LHCN-M2 (cell line): ENCODE data around the gene ANK2. TPM values are rescaled to one million over a fixed set of nuclear protein-coding genes. Genes with fewer than 3 reads are reported as not detected.
"Not testable (repeated sequence)": the region's sequence is repeated elsewhere in the genome, so short reads cannot be mapped to it uniquely, and the experiment has no call there.

Experiments used
- DNase-seq: peaks from one replicate; pipeline ENCODE4 v3.0.0-alpha.2; 2012; ENCODE audit warnings: low read depth
- total RNA-seq: library from RNA; depleted of rRNA; stranded (reverse); fragments of >200 nt; gene quantifications from 2 replicates; pipeline ENCODE4 v1.2.3, GENCODE V29; 2014

Gene ANK2
- total RNA-seq, 1 experiment from 2014 or later: 19.5 TPM

DNA sequence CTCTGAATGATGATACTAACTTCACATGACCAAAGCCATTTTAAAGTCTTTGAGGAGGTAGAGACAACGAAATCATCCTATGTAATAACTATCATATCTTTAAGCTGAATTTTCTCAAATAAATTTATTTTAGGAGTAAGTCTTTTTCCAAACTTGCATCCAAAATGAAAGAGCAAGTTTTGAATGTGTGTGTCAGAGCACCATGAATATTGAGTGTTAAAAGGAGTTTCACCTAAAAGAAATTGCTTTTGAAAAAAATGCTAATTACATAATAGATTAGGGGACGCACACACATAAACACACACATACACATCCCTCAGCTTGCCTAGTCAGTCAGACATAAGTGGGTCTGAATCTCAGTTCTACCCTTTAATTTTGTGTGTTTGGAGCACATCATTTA lies 1.9 kb downstream of the ANK2 start:
- no peak for DNase-seq

DNA sequence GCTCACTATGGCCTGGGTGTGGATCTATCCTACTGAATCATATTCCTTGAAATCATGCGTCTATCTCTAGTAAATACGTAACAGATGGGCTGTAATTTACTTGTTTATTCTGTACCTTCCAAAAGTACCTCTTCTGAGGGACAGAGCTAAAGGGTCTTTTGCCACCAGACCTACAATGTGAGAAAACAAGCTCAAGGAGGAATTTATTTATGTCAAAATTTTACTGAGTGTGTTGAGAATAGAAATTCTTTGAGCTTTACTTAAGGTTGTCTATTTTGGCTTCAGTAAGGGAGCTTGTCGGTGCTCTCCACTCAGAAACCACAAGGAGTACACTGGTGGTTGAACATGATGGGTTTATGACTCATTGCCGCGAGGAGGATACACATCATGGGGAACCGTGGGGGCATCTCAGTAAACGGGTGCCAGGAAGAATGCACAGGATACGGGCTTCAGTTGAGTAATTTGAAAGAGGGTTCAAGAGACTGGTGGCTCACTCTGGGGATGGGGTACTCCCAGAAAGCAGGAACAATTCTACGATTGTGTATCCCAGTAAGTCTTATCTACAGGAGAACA lies 3.0 kb downstream of the ANK2 start:
- DNase-seq: peak; percentile 95

DNA sequence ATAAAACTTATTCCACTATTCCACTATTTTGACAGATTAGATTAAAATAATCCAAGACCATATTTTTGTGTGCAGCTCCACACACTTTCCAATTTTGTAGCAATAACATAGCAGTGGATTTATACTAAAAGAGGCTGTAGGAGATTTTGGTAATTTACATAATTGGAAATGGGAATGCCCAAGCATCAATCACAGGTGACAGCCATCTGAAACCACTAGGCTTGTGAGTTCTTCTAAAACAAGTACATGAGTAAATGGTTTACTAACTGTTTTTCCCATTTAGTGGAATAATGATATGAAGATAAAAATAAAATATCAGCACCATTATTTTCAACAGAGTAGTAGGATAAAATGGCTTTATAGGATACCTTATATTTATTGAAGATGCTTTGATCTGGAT lies 4.4 kb downstream of the ANK2 start:
- DNase-seq: no peak

DNA sequence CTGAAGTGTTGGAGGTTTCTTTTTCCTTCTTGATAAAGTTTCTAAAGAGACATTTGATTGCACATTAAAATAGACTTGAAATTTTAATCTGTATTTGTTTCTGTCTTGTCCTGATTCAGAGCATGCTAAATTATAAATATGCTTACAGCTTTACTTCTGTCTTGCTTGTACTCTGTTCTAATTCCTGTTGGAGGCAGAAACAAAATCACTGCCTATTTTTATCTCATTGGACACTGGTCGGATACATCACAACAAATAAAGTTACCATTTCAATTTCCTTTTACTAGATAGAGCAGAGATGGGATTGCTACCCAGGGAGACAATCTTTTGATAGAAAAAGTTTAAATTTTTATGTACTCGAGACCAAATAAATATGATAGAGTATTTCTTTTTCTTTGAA lies 6.9 kb downstream of the ANK2 start:
- DNase-seq: no peak

DNA sequence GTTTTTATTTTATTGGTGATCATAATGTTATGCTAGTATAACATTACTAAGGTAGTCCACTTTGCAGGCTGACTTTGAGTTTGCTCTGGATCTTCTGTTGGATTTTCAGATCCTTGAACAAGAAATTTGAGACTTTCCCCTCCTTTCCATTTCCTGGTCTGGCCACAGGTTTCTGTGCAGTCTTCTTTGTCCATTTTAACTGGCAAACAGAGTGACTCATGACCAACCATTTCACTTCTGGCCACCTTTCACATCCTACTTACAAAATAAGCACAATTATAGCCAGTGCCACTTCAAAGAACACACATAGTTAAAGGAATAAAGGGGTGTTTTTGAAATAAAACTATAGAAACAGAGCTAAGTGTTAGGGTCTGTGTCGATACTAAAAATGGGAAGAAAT lies 8.4 kb downstream of the ANK2 start:
- peak; percentile 77 for DNase-seq

DNA sequence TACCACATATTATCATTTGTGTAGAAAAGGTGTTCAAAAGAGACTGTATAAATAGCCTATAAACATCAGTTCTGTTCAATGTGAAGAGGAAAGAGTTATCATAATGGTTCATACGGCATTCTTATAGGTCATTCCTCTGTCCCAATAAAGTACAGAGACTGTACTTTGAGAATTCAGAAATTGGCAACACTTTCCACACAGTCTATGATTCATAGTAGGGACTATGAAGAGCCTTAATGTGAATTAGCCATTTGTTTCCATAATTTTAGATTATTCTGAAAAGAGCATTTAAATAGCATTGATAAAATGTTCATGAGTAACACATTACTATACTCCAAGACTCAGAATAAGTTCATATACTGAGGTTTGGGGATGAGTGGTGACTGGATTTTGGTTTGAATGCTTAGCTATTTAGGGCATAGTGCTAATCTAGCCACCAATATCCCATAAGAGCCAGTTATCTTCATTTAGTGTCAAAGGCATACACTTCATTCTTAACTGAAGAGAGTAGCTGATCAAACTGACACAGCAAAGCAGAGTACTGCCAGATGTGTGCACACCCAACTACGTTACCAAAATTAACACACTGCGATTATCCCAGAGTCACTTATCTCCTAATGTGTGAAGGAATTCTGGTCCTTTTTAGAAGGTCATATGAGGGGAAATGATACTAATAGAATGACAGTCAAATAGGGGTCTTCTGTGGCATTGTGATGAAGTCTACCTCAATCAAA lies 10.2 kb downstream of the ANK2 start:
- no peak for DNase-seq

DNA sequence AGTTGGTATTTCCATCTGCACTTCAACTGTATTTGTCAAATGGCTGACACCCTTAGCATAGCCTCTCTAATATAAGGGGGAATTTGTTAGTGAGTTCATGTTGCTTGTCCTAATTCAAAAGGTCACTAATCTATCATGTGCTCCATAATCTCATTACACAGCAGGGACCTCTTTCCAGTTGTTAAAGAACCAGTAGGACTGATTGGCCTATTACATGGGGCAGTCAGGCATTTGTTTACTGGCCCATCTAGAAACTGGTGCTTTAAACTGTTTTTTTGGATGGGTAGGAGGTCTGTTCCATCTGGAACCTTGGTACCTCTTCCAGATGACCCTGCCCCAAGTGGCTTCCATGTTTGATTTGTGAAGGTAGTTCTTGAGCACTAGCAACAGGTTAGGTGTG lies 11.4 kb downstream of the ANK2 start:
- DNase-seq: no peak

DNA sequence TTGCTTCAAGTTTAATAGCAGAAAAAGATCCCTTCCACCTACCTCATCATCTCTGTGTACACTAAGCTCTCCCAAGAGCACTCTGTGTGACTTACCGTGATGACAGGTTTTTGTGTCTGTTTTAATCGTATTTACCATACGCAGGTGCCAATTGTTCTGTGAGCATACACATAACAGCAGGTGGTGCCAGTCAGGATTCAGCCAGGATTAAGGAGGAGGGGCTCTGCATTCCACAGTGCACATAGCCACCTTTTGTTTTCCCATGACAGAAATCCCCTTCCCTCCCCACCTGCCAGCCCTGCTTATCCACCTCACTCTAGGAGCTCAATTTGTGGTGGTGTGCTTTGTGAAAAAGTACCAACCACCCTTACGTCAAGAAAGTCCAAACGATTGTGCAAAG lies 14.8 kb downstream of the ANK2 start:
- no peak for DNase-seq

DNA sequence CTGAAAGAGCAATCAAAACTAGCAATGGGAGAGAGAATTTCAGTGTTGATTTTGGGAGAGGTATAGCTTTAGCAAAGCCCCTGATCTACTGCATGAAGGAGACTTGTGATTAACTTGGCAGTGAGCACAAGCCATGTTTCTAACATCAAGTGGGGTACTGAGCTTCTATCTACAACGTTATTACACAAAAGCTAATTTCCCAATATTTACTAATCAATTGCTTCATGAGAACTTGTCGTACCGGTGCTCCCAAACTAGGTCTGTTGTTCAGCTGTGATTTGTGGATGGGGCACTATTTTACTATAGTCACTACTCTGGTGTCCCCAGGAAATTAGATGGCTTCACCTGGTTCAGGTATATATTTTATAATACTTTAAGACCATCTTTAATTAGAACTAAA lies 16.2 kb downstream of the ANK2 start:
- DNase-seq: no peak

DNA sequence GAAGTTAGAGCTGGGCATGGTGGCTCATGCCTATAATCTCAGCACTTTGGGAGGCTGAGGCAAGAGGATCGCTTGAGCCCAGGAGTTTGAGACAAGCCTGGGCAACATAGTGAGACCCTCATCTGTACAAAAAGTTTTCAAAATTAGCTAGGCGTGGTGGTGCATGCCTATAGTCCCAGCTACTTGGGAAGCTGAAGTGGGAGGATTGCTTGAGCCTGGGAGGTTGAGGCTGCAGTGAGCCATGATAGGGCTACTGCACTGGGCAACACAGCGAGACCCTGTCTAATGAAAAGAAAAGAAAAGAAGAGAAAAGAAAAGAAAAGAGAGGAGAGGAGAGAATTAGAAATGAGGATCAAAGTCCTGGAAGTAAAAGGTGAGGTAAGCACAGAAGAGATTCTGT lies 19.3 kb downstream of the ANK2 start:
- not testable (repeated sequence) for DNase-seq

DNA sequence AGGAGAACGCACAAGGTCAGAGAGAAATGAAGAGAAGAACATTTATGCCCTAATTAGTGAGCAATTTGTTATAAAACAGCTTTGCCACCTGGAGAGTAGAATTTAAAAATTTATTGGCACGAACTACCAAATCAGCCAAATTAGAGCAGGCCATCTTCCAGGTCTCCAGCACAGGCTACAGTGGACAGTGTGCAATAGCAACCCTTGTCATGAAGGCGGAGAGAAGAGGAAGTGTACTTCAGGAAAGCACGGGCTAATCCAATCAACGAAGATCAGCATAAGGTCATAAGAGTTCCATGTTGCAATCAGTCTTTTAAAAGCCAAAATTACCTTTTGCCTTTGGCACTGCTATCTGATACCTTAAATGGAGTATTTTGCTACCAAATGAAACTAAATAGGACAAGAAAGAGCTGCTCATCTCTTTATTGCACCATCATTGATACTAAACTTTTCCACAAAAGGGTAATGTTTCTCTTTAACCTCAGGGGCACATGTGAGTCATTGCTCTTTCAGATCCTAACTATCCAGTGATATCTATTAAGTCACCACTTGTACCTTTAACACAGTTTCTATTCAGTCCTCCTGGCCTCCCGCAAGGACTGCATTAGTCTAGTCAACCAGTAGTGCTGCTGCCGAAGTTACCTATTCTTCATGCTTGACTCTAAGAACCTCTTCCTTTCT lies 19.9 kb downstream of the ANK2 start:
- DNase-seq: peak; percentile 72

DNA sequence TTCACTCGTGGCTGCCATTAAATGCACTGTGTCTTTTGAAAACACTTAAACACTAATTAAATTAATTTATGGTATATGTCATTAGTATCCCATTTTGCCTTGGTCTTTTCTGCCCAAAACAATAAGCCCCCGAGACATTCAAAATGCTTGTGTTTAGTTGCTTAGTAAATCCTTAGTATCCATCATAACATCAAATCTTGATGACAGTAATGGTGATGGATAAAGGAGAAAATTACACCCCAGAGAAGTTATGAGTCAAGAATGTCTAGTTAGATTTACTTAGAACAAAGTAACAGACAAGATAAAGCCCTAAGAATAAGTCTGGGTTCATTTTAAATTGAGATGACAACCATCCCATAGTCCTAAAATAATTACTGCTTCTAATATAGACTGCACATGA lies 21.3 kb downstream of the ANK2 start:
- no peak for DNase-seq

DNA sequence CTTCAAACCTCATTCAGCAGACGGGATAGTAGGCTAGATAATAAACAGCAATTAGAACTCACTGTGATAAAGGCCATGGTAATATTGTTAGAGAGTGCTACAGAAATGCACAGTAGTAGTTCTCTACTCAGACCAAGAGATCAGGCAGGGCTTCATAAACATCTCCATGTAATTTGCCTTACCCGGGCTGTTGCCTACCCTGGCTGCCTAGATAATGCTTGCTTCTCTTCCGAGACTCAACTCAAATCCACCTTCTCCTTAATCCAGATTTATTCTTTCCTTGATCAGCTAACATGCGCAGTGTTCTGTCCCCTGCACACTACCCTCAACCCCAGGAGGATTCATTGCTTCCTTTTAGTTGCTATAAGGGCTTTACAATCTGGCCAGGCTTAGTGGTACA lies 21.8 kb downstream of the ANK2 start:
- DNase-seq: no peak

DNA sequence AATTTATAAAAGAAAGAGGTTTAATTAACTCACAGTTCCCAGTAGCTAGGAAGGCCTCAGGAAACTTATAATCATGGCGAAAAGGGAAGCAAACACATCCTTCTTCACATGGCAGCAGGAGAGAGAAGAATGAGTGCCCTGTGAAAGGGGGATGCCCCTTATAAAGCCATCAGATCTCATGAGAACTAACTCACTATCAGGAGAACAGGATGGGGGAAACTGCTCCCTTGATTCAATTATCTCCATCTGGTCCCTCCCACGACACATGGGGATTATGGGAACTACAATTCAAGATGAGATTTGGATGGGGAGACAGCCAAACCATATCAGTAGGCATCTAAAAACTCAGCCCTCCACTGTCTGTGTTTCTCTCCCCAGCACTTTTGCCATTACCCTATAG lies 22.4 kb downstream of the ANK2 start:
- DNase-seq: no peak

DNA sequence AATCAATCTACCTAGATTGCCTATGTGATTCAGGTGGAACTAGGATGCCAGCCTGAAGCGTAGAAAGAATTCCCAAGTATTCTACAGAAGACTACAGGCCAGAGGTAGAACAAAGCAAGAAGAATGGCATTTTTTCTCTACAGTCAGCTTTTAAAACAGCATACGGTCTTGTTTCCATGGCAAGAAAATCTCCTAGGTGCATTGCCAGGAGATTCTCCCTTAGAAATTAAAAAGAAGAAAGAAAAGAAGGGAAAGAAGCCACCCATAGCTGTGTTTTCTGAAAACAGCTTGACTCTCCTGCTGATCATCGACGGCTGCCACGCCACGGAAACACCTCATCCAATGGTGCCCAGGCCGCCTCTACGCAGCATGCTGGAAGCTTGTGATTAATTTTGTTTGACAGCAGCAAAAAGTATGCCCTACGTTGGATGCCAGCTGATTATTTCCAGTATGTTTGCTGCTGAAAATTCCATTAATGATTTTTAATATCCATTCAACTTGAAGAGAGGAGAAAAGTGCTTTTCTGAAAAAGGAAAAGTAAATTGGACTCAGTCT lies 24.1 kb downstream of the ANK2 start:
- DNase-seq: no peak

DNA sequence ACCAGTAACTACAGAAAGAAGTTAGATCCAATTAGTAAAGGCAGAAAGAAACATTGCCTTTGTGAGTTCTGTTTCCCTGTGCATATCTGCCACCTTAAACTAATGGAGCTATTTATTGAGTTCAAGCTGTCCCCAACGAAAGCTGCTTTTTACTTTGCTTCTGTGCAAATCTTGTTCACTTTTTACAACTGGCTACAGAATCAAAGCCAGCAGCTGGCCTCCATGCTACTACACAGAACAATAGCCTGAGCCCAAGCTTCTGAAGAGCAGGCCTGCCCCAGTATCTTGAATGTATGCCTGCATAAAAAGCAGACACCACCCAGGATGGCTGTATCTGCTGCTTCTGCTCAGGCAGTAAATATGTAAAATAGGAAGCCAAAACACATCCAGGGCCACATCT lies 28.1 kb downstream of the ANK2 start:
- DNase-seq: no peak

DNA sequence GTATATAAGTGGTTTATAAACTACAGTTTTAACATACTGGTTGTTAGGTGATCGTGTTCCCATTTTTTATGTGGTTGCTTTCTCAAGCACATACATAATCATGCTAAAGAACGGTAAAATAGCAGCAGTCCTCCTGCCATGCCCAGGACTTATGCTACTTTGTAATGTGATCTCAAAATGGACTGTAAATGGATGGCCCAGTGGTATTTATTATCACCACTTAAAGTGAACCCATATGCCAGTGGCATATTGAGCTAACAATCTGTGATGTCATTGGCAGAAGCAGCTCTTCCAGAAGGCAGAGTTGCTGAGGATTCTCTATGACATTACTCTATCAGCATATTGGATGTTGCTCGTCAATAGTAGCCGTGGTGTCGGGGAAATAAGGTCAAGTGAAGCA lies 28.6 kb downstream of the ANK2 start:
- no peak for DNase-seq

DNA sequence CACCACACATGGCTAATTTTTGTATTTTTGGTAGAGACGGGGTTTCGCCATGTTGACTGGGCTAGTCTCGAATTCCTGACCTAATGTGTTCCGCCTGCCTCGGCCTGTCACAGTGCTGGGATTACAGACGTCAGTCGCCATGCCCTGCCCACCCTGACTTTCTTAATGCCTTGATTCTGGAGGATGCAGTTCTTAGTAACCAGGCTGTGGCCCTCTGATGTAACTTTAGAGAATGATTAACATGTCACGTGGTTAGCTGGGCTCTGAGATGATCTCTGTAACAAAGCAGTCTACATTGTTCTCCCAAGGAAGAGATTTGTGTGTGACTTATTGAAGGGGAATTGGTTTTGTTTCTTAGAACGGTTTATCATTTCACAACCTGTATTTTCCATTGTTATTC lies 30.6 kb downstream of the ANK2 start:
- peak; percentile 37 for DNase-seq

DNA sequence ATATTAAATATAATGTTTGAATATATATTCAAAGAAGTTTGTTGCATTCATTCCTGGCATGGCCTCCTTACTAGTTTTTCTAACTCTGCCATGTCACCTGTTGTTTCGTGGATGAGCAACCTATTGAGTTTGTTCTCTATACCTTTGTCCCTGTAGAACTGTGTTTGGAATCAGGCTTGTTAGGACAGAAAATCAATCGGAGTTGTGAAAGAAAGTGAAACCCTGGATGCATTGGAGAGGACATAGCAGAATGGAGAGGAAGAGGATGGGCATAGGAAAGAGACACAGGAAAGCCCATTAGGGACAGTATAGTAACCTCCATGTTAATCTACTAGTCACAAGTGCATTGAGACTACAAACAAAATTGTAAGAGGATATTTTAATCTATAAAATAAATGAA lies 31.2 kb downstream of the ANK2 start:
- DNase-seq: no peak

DNA sequence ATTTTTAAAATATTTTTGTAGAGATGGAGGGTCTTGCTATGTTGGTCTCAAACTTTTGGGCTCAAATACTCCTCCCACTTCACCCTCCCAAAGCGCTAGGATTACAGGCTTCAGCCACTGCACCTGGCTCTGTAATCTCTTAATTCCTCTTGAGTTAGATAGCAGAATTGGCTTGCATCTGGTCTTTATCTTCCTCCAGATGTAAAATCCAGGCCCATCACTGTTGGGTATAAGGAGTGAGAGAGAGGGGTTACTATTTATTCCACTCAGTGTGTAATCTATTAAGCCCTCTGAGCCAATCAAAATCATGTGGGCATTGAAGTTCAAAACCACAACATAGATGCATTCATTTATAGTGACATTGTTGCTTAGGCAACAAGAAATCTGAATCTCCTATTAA lies 33.9 kb downstream of the ANK2 start:
- DNase-seq: no peak

DNA sequence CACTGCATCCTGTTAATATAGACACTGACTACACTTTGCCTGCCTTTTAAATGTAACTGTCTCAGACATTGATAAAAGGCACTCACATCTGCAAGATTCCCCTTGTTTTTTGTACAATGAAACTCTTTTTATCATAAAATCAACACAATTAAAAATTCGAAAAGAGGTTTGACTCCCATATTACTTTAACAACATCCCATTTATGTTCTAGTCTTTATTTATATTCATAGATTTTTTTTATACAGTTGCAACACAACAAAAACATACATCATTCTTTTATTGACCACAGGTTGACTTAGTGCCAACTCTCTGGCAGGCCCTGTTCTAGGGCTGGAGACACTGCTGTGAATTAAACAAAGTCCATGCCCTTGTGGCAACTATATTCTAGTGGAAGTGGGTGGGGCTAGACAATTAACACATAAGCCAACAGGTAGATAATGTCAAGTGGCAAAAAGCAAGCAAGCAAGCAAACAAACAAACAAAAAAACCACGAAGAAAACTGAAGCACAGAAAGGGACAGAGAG lies 36.8 kb downstream of the ANK2 start:
- DNase-seq: peak; percentile 25

DNA sequence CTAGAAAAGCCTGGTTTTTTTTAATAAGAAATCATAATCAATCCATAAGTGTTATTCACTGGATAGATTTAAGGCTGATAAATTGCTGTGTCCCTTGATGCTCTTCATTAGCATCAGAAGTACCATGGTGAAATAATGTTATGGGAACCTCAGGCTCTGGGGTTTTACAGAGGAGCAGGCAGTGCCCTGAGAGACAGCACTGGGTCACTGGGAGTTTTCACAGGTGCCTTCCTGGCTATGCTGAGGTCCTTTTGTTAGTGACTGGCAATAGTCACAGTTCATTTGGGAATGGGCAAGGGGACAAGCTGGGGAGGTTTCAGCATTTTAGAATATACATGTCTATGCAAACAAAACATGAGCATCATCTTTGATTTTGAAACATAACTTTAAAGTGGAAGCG lies 38.6 kb downstream of the ANK2 start:
- DNase-seq: no peak

DNA sequence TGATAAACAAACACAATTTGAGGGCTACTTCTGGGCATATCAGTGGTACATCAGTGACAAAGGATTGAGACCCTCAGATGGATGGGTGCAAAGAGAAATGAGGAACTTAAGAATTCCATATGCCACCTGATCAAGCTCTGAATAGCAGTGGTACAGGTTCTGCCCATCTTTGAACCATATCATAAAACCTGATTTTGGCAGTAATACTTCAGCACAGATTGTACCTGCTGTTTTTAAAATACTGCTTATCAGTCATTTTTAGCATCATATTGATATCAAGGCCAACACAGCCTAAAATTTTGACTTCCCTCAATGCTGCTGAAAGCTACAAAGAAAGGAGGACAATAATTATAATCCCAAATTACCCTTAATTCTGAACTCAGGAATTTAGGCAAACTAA lies 41.5 kb downstream of the ANK2 start:
- no peak for DNase-seq
